Muscle layer of colon (tissue), 2 donors: ENCODE measurements around the gene ARL6IP1.
"Not testable (repeated sequence)": the region's sequence is repeated elsewhere in the genome, so short reads cannot be mapped to it uniquely, and the experiment has no call there.

ENCODE experiments used
- H3K27ac ChIP-seq: one replicate; pipeline ENCODE4 v1.7.0; 2013; ENCODE audit warnings: low read depth, mild to moderate bottlenecking, low read length, moderate library complexity
- H3K27me3 ChIP-seq, 2 donors: one replicate each; pipeline ENCODE4 v1.7.0; 2013; ENCODE audit warnings: low read length in 2 of 2, mild to moderate bottlenecking in 2 of 2; ENCODE audit not compliant: insufficient read depth in 2 of 2, control insufficient read depth in 1 of 2
- H3K36me3 ChIP-seq: one replicate; pipeline ENCODE4 v1.7.0; 2013; ENCODE audit warnings: mild to moderate bottlenecking, low read length; ENCODE audit not compliant: insufficient read depth
- H3K4me1 ChIP-seq: one replicate; pipeline ENCODE4 v1.7.0; 2013; ENCODE audit warnings: mild to moderate bottlenecking, low read length; ENCODE audit not compliant: insufficient read depth
- H3K4me3 ChIP-seq, 2 donors: one replicate each; pipeline ENCODE4 v1.7.0; 2013; ENCODE audit warnings: low read length in 2 of 2, low read depth in 1 of 2, mild to moderate bottlenecking in 1 of 2, moderate library complexity in 1 of 2
- H3K9ac ChIP-seq: one replicate; pipeline ENCODE4 v1.7.0; 2013; ENCODE audit warnings: low read length
- H3K9me3 ChIP-seq: one replicate; pipeline ENCODE4 v1.7.0; 2013; ENCODE audit warnings: mild to moderate bottlenecking, low read length
- donor health status: abdominal sarcoma.
- donor health status: Adenocarcinoma of cecum.

Gene ARL6IP1

GRCh38 chr16:18742870-18743269 is 58.5 kb downstream of the ARL6IP1 start:
- not testable (repeated sequence) for H3K9me3 ChIP-seq, H3K4me3 ChIP-seq, H3K27ac ChIP-seq, H3K27me3 ChIP-seq, H3K4me1 ChIP-seq, H3K9ac ChIP-seq, H3K36me3 ChIP-seq
